ENCODE measurements around the gene MYO16.

MYO16 gene

GRCh38 chr13:109206616-109207015, 577.2 kb downstream of the MYO16 start:
- H3K4me3 ChIP-seq (ENCODE audit: low read depth, low read length), result no peak overlapping the region
- DNase-seq (ENCODE audit: low read depth), result no peak
- TF ChIP-seq CTCF (IDR thresholded peaks at IDR 0.05; ENCODE audit: insufficient read depth, low read depth, low read length, missing control alignments), result no peak

- DNase-seq (ENCODE audit: low read depth), result no peak
- no peak for TF ChIP-seq CTCF (IDR thresholded peaks at IDR 0.05; ENCODE audit: insufficient read depth, low read depth, low read length, missing control alignments)
- no peak overlapping the region for H3K4me3 ChIP-seq (ENCODE audit: low read depth, low read length)
Measured at GRCh38 chr13:109207622-109208021, 578.2 kb downstream of the MYO16 start.

GRCh38 chr13:109208522-109208921, 579.1 kb downstream of the MYO16 start:
- DNase-seq (ENCODE audit: low read depth), result no peak
- TF ChIP-seq CTCF (IDR thresholded peaks at IDR 0.05; ENCODE audit: insufficient read depth, low read depth, low read length, missing control alignments), result no peak
- no peak overlapping the region for H3K4me3 ChIP-seq (ENCODE audit: low read depth, low read length)

GRCh38 chr13:109209526-109209925, 580.1 kb downstream of the MYO16 start:
- DNase-seq (ENCODE audit: low read depth), result no peak
- no peak for TF ChIP-seq CTCF (IDR thresholded peaks at IDR 0.05; ENCODE audit: insufficient read depth, low read depth, low read length, missing control alignments)
- H3K4me3 ChIP-seq (ENCODE audit: low read depth, low read length), result no peak overlapping the region

GRCh38 chr13:109211616-109212015, 582.2 kb downstream of the MYO16 start:
- no peak for DNase-seq (ENCODE audit: low read depth)
- no peak overlapping the region for H3K4me3 ChIP-seq (ENCODE audit: low read depth, low read length)
- TF ChIP-seq CTCF (IDR thresholded peaks at IDR 0.05; ENCODE audit: insufficient read depth, low read depth, low read length, missing control alignments), result no peak

- TF ChIP-seq CTCF (IDR thresholded peaks at IDR 0.05; ENCODE audit: insufficient read depth, low read depth, low read length, missing control alignments), result no peak
Measured at GRCh38 chr13:109212650-109213049, 583.2 kb downstream of the MYO16 start.

GRCh38 chr13:109213714-109214113, 584.3 kb downstream of the MYO16 start:
- no peak for TF ChIP-seq CTCF (IDR thresholded peaks at IDR 0.05; ENCODE audit: insufficient read depth, low read depth, low read length, missing control alignments)
- H3K4me3 ChIP-seq (ENCODE audit: low read depth, low read length), result no peak overlapping the region
- no peak for DNase-seq (ENCODE audit: low read depth)

More at GRCh38 chr13:109212650-109213049, 583.2 kb downstream of the MYO16 start:
- no peak for DNase-seq (ENCODE audit: low read depth)
- H3K4me3 ChIP-seq (ENCODE audit: low read depth, low read length), result no peak overlapping the region
